Large intestine (tissue), 3 donors: ENCODE results near the gene ABCB8. TPM values are rescaled to one million over a fixed set of nuclear protein-coding genes. Genes with fewer than 3 reads are reported as not detected.

ENCODE experiments used
- DNase-seq, 2 donors: peaks; one replicate each; pipeline versions ENCODE4 v3.0.0 to v3.0.0-alpha.2; 2013
- H3K27ac ChIP-seq: one replicate; pipeline ENCODE4 v1.5.1; 2013; ENCODE audit warnings: low read length
- H3K27me3 ChIP-seq: 2 replicates; pipeline ENCODE4 v1.6.1; 2013; ENCODE audit warnings: low read length; ENCODE audit not compliant: control insufficient read depth, insufficient read depth
- H3K36me3 ChIP-seq: 2 replicates; pipeline ENCODE4 v1.6.1; 2013; ENCODE audit warnings: low read length; ENCODE audit not compliant: control insufficient read depth, insufficient read depth
- H3K4me1 ChIP-seq: one replicate; pipeline ENCODE4 v1.6.1; 2013; ENCODE audit warnings: low read length; ENCODE audit not compliant: control insufficient read depth, insufficient read depth
- H3K4me3 ChIP-seq: one replicate; pipeline ENCODE4 v1.5.1; 2013; ENCODE audit warnings: low read length
- H3K9me3 ChIP-seq: one replicate; pipeline ENCODE4 v1.6.1; 2013; ENCODE audit warnings: mild to moderate bottlenecking, low read depth, low read length, moderate library complexity; ENCODE audit not compliant: control insufficient read depth
- WGBS: methylation state at CpG from one replicate; pipeline ENCODE4 v1.1.5; 2013; ENCODE audit warnings: low lambda C conversion rate; ENCODE audit not compliant: insufficient coverage; 5-methylcytosine and 5-hydroxymethylcytosine counted together
- polyA plus RNA-seq: library from polyadenylated mRNA; unstranded; fragments of 120-200 nt; gene quantifications from one replicate; pipeline ENCODE4 v1.2.1, GENCODE V29; 2013

ABCB8 gene
- polyA plus RNA-seq, 1 donor: 24.2 TPM

GRCh38 chr7:151045262-151045661 is 17.0 kb downstream of the ABCB8 start:
- H3K27me3 ChIP-seq: peaks cover 12% of the 10 kb centered on the region
- H3K36me3 ChIP-seq: peaks cover 33% of the 10 kb centered on the region
- no peak for DNase-seq
- no peak overlapping the region for H3K27ac ChIP-seq
- peaks cover 2% of the 10 kb centered on the region for H3K4me1 ChIP-seq
- no peaks in the 10 kb centered on the region for H3K9me3 ChIP-seq
- no CpG with 5 or more reads among the region's 11 CpGs for WGBS
- H3K4me3 ChIP-seq: no peak overlapping the region

- H3K4me1 ChIP-seq: peaks cover 3% of the 10 kb centered on the region
- H3K27me3 ChIP-seq: peaks cover 19% of the 10 kb centered on the region
- no peak overlapping the region for H3K27ac ChIP-seq
- no CpG with 5 or more reads among the region's 9 CpGs for whole genome bisulfite sequencing
- no peak overlapping the region for H3K4me3 ChIP-seq
- no peak for DNase-seq
- peaks cover 33% of the 10 kb centered on the region for H3K36me3 ChIP-seq
- H3K9me3 ChIP-seq: no peaks in the 10 kb centered on the region
These were observed 17.7 kb downstream of the ABCB8 start for GRCh38 chr7:151045967-151046366.

GRCh38 chr7:151046603-151047573 is 18.6 kb downstream of the ABCB8 start:
- H3K9me3 ChIP-seq: no peaks in the 10 kb centered on the region
- no peak overlapping the region for H3K4me3 ChIP-seq
- no peak for DNase-seq
- WGBS: no CpG with 5 or more reads among the region's 14 CpGs
- peaks cover 3% of the 10 kb centered on the region for H3K4me1 ChIP-seq
- H3K36me3 ChIP-seq: peaks cover 31% of the 10 kb centered on the region
- no peak overlapping the region for H3K27ac ChIP-seq
- peaks cover 19% of the 10 kb centered on the region for H3K27me3 ChIP-seq

- WGBS: no CpG with 5 or more reads among the region's 22 CpGs
These were observed 19.9 kb downstream of the ABCB8 start, which contains the start of gene ASIC3 for GRCh38 chr7:151047976-151048815. Gene ASIC3 (plus strand): TSS chr7:151048531. CDS start chr7:151048886, 355 bp downstream.

GRCh38 chr7:151048911-151049463 is 20.7 kb downstream of the ABCB8 start:
- WGBS: no CpG with 5 or more reads among the region's 38 CpGs
- Histone ChIP-seq H3K27ac (no peak overlapping the region), H3K27me3 (peaks cover 19% of the 10 kb centered on the region), H3K36me3 (peaks cover 22% of the 10 kb centered on the region), H3K9me3 (no peaks in the 10 kb centered on the region), H3K4me1 (peaks cover 3% of the 10 kb centered on the region), H3K4me3 (no peak overlapping the region)
- DNase-seq: no peak

More at GRCh38 chr7:151047976-151048815, 19.9 kb downstream of the ABCB8 start, which contains the start of gene ASIC3:
- Histone ChIP-seq H3K27me3 (peaks cover 19% of the 10 kb centered on the region), H3K36me3 (peaks cover 23% of the 10 kb centered on the region), H3K4me3 (no peak within 1 kb of the TSS), H3K27ac (no peak within 1 kb of the TSS), H3K9me3 (no peaks in the 10 kb centered on the region), H3K4me1 (peaks cover 3% of the 10 kb centered on the region)
- no peak for DNase-seq

- Histone ChIP-seq H3K9me3 (no peaks in the 10 kb centered on the region), H3K27me3 (peaks cover 19% of the 10 kb centered on the region), H3K36me3 (peaks cover 10% of the 10 kb centered on the region), H3K4me3 (no peak overlapping the region), H3K4me1 (peaks cover 3% of the 10 kb centered on the region), H3K27ac (no peak overlapping the region)
- peak; percentile 68 to 79 for DNase-seq
- WGBS: no CpG with 5 or more reads among the region's 50 CpGs
These were observed 22.9 kb downstream of the ABCB8 start for GRCh38 chr7:151051108-151051507.

- no peaks in the 10 kb centered on the region for H3K9me3 ChIP-seq
- H3K36me3 ChIP-seq: peaks cover 5% of the 10 kb centered on the region
- H3K4me3 ChIP-seq: no peak overlapping the region
- no peak for DNase-seq
- H3K4me1 ChIP-seq: peaks cover 14% of the 10 kb centered on the region
- H3K27ac ChIP-seq: no peak overlapping the region
- WGBS: no CpG with 5 or more reads among the region's 4 CpGs
- peaks cover 19% of the 10 kb centered on the region for H3K27me3 ChIP-seq
These were observed 24.8 kb downstream of the ABCB8 start for GRCh38 chr7:151053096-151053495.

- WGBS: no CpG with 5 or more reads among the region's 8 CpGs
- H3K27me3 ChIP-seq: peaks cover 19% of the 10 kb centered on the region
- no peak overlapping the region for H3K4me3 ChIP-seq
- H3K9me3 ChIP-seq: no peaks in the 10 kb centered on the region
- H3K27ac ChIP-seq: no peak overlapping the region
- no peak for DNase-seq
- H3K4me1 ChIP-seq: peaks cover 21% of the 10 kb centered on the region
- H3K36me3 ChIP-seq: peaks cover 5% of the 10 kb centered on the region
These were observed 25.5 kb downstream of the ABCB8 start for GRCh38 chr7:151053751-151054150.

GRCh38 chr7:151056283-151056665 is 28.0 kb downstream of the ABCB8 start:
- Histone ChIP-seq H3K9me3 (no peaks in the 10 kb centered on the region), H3K4me3 (no peak overlapping the region), H3K27ac (no peak overlapping the region), H3K36me3 (peaks cover 5% of the 10 kb centered on the region), H3K4me1 (peaks cover 33% of the 10 kb centered on the region), H3K27me3 (no peaks in the 10 kb centered on the region)
- no peak for DNase-seq
- no CpG with 5 or more reads among the region's 6 CpGs for WGBS
